ES-I3 (cell line): ENCODE data around the gene UAP1L1.

Source experiments
- H3K36me3 ChIP-seq: 2 replicates; pipeline ENCODE4 v1.6.1; 2013; ENCODE audit warnings: mild to moderate bottlenecking, low read length, control low read depth, moderate library complexity; ENCODE audit not compliant: insufficient read depth
- H3K4me1 ChIP-seq: 2 replicates; pipeline ENCODE4 v1.6.1; 2013; ENCODE audit warnings: mild to moderate bottlenecking, control low read depth, low read length; ENCODE audit not compliant: insufficient read depth
- H3K9ac ChIP-seq: 2 replicates; pipeline ENCODE4 v1.6.1; 2013; ENCODE audit warnings: low read depth, mild to moderate bottlenecking, low read length, moderate library complexity
- H3K9me3 ChIP-seq: 2 replicates; pipeline ENCODE4 v1.6.1; 2013; ENCODE audit warnings: mild to moderate bottlenecking, low read length, moderate library complexity; ENCODE audit not compliant: control insufficient read depth, insufficient read depth

The UAP1L1 gene

DNA sequence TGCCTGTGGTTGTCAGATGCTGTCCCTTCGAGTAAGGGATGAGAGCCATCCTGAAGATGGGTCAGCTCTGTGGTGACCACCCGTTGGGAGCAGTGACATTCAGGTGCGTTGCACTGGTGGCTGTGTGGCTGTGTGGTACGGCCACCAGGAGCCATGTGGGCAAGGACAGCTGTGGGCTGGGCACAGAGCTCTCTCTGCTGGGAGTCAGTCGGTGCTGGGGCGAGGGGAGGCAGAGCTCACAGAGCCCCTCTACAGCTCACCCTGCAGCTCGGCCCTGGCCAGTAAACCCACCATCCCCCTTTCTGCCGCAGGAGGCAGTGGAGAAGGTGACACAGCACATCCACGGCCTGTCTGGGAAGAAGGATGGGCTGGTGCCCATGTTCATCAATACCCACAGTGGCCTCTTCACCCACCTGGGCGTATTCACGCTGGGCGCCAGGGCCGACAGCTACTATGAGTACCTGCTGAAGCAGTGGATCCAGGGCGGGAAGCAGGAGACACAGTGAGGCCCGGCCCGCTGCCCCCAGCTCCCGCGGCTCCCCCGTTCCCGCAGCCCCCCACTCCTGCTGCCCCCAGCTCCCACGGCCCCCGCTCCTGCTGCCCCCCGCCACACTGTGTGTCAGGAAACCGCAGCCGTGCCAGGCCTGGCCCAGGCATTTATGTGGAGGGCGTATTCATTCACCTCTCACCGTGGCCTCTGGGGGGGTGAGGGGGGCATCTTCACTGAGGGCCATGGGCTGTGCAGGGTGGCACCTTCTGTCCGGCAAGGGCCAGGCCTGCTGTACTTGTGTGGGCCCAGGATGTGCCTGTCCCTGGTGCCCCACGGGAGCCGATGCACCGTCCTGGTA lies 28.7 kb downstream of the UAP1L1 start:
- H3K9me3 ChIP-seq, result peaks cover 6% of the 10 kb centered on the region; the same call in 1 of the 2 replicates
- peaks cover 20% of the 10 kb centered on the region for H3K36me3 ChIP-seq
- no peaks in the 10 kb centered on the region for H3K4me1 ChIP-seq
- no peak overlapping the region for H3K9ac ChIP-seq

DNA sequence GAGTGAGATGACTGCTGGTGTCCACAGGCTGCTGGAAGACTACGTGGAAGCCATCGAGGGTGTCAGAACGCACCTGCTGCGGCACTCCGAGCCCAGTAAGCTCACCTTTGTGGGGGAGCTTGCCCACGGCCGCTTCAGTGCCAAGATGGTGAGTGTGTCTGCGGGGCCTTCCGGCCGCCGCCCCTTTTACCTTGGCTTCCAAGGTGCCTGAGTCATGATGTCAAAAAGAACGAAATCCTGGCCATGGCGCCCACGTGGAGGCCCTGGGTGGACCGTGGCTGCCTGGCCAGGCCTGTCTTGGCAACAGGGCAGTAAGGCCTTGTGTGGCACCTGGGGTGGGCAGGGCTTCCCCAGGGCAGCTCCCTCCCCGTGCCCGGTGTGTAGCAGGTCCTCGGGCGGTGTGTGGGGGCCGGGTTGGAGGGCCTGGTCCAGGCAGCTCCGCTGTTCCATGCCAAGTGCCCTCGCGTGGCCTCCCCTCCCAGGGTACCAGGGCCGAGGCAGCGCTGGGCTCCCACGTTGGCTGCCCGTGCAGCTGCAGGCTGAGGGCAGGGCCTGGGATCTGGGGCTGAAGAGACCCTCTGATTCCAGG lies 29.4 kb downstream of the UAP1L1 start:
- peaks cover 20% of the 10 kb centered on the region for H3K36me3 ChIP-seq

DNA sequence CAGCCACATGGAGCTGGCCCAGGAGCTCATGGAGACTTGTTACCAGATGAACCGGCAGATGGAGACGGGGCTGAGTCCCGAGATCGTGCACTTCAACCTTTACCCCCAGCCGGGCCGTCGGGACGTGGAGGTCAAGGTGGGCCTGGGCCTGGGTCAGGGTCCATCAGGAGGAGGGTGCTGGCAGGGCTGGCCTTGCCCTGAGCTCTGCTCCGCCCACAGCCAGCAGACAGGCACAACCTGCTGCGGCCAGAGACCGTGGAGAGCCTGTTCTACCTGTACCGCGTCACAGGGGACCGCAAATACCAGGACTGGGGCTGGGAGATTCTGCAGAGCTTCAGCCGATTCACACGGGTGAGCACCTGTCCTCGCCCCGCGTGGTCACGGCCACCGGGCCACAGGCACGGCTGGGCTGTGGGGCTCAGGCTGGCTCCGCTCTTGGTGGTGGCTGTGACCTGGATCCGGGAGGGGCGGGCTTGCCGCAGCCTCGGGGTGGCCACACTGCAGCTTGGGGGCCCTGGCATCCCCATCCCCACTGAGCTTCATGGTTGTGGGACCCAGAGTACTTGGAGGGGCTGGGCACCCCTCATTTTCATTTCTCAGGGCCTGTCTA lies 30.1 kb downstream of the UAP1L1 start:
- Histone ChIP-seq H3K4me1 (no peaks in the 10 kb centered on the region), H3K36me3 (peaks cover 13% of the 10 kb centered on the region; the same call in 1 of the 2 replicates), H3K9me3 (peaks cover 6% of the 10 kb centered on the region; the same call in 1 of the 2 replicates)

More for the DNA sequence above, 29.4 kb downstream of the UAP1L1 start:
- Histone ChIP-seq H3K9me3 (peaks cover 6% of the 10 kb centered on the region; the same call in 1 of the 2 replicates), H3K9ac (no peak overlapping the region), H3K4me1 (no peaks in the 10 kb centered on the region)

DNA sequence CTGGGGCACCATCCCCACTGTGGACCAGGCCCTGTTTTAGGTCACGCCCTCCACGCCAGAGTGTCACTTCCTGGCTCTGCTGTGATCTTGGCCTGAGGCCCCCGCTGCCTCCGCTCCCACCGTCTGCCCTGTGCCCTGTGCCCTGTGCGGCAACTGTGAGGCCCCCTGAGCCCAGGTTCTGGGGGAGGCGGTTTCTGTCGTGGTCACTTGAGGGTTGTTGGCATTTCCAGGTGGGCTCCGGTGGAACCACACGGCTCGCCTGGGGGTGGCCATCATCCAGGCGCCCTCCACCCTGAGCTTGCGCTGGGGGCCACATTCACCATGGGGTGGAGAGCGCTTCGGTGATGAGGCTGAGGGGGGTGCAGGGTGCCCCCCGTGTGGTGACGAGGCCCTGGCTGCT lies 30.7 kb downstream of the UAP1L1 start:
- no peak overlapping the region for H3K9ac ChIP-seq
- H3K9me3 ChIP-seq, result peaks cover 4% of the 10 kb centered on the region; the same call in 1 of the 2 replicates
- H3K4me1 ChIP-seq, result no peaks in the 10 kb centered on the region
- H3K36me3 ChIP-seq, result peaks cover 8% of the 10 kb centered on the region; the same call in 1 of the 2 replicates

More for the DNA sequence above, 30.1 kb downstream of the UAP1L1 start:
- no peak overlapping the region for H3K9ac ChIP-seq

DNA sequence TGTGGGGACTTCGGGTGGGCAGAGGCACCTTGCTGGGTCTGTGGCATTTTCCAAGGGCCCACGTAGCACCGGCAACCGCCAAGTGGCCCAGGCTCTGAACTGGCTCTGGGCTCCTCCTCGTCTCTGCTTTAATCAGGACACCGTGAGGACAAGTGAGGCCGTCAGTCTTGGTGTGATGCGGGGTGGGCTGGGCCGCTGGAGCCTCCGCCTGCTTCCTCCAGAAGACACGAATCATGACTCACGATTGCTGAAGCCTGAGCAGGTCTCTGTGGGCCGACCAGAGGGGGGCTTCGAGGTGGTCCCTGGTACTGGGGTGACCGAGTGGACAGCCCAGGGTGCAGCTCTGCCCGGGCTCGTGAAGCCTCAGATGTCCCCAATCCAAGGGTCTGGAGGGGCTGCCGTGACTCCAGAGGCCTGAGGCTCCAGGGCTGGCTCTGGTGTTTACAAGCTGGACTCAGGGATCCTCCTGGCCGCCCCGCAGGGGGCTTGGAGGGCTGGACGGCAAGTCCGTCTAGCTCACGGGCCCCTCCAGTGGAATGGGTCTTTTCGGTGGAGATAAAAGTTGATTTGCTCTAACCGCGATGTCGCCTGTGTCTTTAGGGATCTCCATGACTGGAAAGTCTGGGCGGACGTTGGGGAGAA lies 31.4 kb downstream of the UAP1L1 start:
- no peaks in the 10 kb centered on the region for H3K9me3 ChIP-seq
- H3K4me1 ChIP-seq, result no peaks in the 10 kb centered on the region
- no peak overlapping the region for H3K9ac ChIP-seq
- peaks cover under 1% of the 10 kb centered on the region; the same call in 1 of the 2 replicates for H3K36me3 ChIP-seq

DNA sequence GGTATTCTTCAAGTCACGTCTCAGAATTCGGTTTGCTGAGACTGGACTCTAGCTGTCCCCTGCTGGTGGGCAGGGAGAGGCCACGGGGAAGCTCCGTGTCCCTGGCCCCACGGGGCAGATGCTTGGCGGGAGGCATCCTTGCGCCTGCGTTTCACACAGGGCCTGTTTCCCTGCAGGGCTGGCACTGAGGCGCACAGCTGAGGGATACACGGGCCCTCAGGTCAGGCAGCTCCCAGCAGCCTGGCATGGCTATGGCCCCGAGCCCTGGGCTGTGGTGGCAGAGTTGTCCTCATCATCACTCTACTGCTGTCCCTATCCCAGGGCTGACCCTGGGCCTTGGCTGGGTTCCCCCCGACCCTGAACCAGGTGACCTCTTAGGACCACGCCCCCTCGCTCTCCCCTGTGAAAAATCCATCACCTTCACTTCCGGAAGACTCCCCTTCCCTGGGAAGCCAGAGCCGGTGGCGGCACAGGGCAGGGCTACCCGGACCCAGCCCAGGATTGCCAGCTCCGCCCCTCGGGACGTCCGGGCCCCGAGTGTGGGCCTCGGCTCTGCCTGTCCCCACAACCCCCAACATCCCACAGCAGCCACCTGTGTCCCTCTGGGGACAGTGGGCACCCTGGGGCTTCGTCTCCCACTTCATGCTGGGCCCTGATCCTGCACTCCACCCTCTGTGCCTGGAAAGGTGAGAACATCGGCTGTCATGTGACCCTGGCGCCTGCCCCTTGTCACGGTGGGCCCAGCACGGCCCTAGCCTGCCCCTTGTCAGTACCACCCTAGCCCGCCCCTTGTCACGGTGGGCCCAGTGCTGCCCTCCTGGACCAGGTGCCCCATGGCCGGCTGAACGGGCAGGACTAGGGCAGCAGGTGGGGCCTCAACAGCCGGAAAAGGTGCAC lies 32.2 kb downstream of the UAP1L1 start:
- Histone ChIP-seq H3K9ac (no peak overlapping the region), H3K9me3 (no peaks in the 10 kb centered on the region), H3K36me3 (no peaks in the 10 kb centered on the region), H3K4me1 (no peaks in the 10 kb centered on the region)

DNA sequence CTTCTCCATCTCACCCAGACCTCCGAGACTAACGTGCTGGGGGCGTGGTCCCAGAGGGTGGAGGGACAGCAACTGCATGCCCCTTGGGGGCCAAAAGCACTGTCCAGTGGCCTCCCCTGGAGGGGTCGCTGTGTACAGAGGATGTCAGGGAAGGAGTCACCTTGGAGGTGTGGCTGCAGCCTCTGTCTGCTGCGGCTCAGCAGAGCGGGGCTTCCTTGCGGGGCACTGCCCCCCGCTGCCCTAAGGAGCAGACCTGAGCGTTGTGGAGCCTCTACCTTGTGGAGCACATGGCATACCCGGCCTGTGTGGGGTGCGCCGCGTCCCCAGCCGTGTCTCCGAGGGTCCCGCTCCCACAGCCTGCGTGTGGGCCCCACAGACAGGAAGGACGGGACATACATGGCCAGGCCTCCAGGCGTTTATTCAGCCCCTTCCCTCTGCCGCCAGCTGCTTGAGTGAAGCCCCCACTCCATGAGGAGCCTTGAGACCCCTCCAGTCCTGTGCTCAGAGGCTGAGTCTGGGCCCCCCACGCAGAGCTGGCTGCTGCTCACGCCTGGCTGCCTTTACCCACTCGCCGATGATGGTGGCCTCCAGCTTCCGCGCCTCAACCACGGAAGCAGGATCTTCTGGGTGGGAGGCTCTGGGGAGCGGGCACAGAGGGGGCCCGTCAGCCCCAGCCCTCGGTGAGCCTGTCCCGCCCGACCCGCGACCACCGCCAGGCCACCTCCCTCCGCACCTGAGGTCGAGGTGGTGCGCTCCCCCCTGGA lies 33.0 kb downstream of the UAP1L1 start:
- no peak overlapping the region for H3K9ac ChIP-seq
- no peaks in the 10 kb centered on the region for H3K36me3 ChIP-seq
- H3K4me1 ChIP-seq, result no peaks in the 10 kb centered on the region
- no peaks in the 10 kb centered on the region for H3K9me3 ChIP-seq

DNA sequence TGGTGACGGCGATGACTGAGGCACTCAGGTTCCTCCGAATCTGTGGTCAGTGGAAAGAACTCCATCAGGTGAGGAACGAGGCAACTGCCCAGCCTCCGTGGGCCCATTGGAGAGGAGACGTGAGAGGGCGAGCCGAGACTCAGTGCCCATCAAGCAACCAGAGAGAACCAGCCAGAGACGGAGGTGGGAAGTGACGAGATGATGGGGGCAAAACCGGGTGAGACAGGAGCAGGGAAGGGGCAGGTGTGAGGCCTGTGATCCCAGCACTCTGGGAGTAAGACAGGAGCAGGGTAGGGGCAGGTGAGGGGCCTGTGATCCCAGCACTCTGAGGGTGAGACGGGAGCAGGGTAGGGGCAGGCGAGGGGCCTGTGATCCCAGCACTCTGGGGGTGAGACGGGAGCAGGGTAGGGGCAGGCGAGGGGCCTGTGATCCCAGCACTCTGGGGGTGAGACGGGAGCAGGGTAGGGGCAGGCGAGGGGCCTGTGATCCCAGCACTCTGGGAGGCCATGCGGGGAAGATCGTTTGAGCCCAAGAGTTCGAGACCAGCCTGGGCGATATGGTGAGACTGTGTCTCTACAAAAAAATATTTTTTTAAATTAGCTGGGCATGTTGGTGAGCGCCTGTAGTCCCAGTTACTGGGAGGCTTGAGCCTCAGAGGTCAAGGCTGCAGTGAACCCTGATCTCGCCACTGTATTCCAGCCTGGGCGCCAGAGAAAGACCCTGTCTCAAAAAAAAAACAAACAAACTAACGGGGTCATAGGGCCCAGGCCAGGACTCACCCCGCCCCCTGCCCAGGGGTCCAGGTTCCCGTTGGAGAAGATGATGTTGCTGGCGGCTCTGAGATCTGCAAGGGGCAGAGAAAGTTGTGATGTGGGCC lies 33.8 kb downstream of the UAP1L1 start:
- Histone ChIP-seq H3K4me1 (no peaks in the 10 kb centered on the region), H3K9me3 (no peaks in the 10 kb centered on the region), H3K36me3 (no peaks in the 10 kb centered on the region), H3K9ac (no peak overlapping the region)

DNA sequence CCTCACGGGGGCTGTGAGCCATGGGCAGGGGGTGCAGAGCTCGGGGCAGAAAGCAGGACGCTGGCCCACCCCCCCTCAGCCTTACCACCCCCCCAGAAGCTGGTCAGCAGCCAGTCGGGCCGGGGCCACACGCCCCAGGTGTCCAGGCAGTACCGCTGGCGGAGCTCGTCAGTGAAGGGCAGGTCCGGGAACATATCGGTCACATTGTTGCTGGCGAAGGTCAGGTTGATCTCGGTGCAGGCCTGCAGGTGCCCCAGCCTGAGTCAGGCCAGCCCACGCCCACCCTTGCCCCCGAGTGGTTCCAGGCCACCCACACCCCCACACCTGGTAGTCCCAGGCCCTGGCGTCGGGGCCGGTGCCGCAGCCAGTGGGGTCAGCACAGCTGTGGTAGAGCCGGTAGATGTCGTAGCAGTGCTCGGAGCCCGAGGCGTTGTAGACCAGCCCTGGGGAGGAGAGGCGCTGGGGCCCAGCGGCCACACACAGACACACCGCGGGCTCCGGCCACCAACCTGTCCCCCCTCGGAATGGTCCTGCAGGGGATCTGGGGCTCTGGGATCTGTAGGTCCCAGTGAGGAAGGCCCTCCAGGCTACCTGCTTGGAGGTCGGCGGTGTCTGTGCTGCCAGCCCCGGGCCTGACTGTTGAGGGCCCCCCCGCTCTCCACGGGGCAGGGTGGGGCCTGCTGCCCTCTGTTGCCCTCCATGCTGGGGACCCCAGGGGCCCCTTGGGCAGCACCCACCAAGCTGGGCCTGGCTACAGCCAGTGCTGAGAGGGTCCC lies 34.7 kb downstream of the UAP1L1 start:
- Histone ChIP-seq H3K4me1 (no peaks in the 10 kb centered on the region), H3K9me3 (no peaks in the 10 kb centered on the region), H3K36me3 (no peaks in the 10 kb centered on the region), H3K9ac (no peak overlapping the region)

DNA sequence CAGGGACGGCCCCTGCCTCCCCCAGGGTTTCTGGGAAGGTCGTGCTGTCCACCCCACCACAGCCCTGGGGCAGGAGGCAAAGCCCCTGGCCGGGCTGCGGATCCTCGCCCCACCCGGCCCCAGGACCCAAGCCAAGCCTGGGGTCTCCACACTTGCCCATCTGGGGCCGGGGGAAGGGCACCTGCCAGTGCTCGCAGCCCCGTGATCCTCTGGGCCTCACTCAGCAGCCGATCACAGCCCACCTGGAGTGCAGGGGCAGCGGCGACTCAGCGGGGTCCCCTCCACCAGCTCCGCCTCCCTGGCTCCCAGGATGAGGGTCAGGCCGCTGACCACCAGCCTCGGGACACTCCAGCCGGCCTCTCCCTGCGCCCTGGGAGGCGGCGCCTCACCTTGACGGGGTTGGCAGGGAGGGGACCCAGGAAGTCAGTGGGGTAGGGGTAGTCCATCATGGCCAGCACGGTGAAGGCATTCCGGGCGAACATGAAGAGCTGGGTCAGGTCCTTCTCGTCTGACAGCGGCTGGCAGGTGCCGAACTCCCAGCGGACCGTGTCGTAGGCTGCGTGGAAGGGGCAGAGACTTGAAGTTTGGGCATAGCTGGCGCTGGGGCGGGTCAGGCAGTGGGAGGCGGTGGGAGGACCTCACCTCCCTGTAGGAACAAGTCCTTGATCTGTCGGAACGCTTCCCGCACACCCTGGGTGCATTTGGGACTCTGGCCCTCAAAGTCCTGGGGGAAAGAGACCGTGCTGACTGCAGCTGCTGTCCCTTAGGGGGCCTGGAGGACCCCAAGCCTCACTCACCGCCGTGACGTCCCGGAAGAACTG lies 35.5 kb downstream of the UAP1L1 start:
- Histone ChIP-seq H3K9ac (no peak overlapping the region), H3K9me3 (no peaks in the 10 kb centered on the region), H3K36me3 (no peaks in the 10 kb centered on the region), H3K4me1 (no peaks in the 10 kb centered on the region)

DNA sequence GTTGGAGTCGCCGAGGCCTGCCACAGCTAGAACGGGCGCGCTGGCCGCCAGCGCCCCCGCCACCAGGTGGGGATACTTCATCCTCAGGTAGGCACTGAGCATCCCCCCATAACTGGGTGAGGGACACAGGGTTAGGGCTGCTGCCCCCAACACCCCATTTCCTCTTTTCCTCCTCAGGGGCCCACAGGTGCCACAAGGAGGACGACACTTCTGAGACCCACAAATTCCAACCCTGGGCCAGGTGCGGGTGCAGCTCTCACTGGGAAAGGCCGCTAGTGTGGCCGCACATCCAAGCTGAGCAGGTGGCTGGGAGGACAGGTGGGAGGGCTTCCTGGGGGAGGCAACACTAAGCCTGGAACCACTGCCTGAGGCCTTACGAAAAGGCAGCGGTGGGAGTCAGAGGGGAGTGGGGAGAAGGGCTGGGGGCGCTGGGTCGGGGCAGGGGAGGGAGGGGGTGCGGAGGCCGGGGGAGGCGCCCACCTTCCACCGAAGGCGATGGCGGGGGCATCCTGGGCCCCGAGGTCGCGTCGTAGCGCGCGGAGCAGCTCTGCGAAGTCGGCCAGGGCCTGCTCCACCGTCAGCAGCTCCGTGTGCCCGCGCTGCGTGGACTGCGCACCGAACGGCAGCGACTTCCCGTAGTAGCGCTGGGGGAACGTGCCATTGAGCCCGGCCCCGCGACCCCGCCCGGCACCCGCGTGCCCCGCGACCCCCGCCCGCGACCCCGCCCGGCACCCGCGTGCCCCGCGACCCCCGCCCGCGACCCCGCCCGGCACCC lies 36.3 kb downstream of the UAP1L1 start:
- Histone ChIP-seq H3K9me3 (no peaks in the 10 kb centered on the region), H3K4me1 (no peaks in the 10 kb centered on the region), H3K9ac (no peak overlapping the region), H3K36me3 (no peaks in the 10 kb centered on the region)
